GM23338 (cell line): ENCODE data around the gene PPIP5K1. TPM values are rescaled to one million over a fixed set of nuclear protein-coding genes. Genes with fewer than 3 reads are reported as not detected.

Source experiments
- ATAC-seq: fragments of 200-7000 bp; cut with Tn5 transposase; 3 replicates; pipeline ENCODE4 v1.9.1; 2020
- DNase-seq: peaks from one replicate; pipeline ENCODE4 v3.0.0-alpha.2; 2015; ENCODE audit warnings: low spot score
- H2AFZ ChIP-seq: fragments of 200-600 bp; sonication (generic); 2 replicates; pipeline ENCODE4 v1.8.0; 2016; ENCODE audit warnings: antibody characterized with exemption, mild to moderate bottlenecking, moderate library complexity
- H3F3A ChIP-seq: fragments of 200-600 bp; sonication (generic); replicated peaks from 2 replicates; pipeline ENCODE4 v1.8.0; 2017; ENCODE audit warnings: antibody characterized with exemption, mixed run types, low read depth
- H3K27ac ChIP-seq: fragments of 200-600 bp; sonication (generic); 2 replicates; pipeline ENCODE4 v1.6.1; 2016; ENCODE audit warnings: low read depth
- H3K27me3 ChIP-seq: fragments of 200-600 bp; sonication (generic); 2 replicates; pipeline ENCODE4 v1.8.0; 2016; ENCODE audit warnings: mild to moderate bottlenecking, mixed run types, moderate library complexity; ENCODE audit not compliant: insufficient read depth
- H3K36me3 ChIP-seq: fragments of 200-600 bp; sonication (generic); 2 replicates; pipeline ENCODE4 v1.8.0; 2016; ENCODE audit warnings: mild to moderate bottlenecking; ENCODE audit not compliant: insufficient read depth
- H3K4me1 ChIP-seq: fragments of 200-600 bp; sonication (generic); 2 replicates; pipeline ENCODE4 v1.8.0; 2016; ENCODE audit warnings: mild to moderate bottlenecking, moderate library complexity; ENCODE audit not compliant: insufficient read depth
- H3K4me2 ChIP-seq: fragments of 200-600 bp; sonication (generic); 2 replicates; pipeline ENCODE4 v1.7.1; 2017; ENCODE audit warnings: mixed run types
- H3K4me3 ChIP-seq: fragments of 200-600 bp; sonication (generic); 2 replicates; pipeline ENCODE4 v1.6.1; 2016; ENCODE audit warnings: mixed run types
- H3K79me2 ChIP-seq: fragments of 200-600 bp; sonication (generic); replicated peaks from 2 replicates; pipeline ENCODE4 v1.8.0; 2017; ENCODE audit warnings: mild to moderate bottlenecking; ENCODE audit not compliant: insufficient read depth
- H3K9me2 ChIP-seq: fragments of 200-600 bp; sonication (generic); 2 replicates; pipeline ENCODE4 v1.8.0; 2017; ENCODE audit not compliant: insufficient read depth
- H4K20me1 ChIP-seq: fragments of 200-600 bp; sonication (generic); replicated peaks from 2 replicates; pipeline ENCODE4 v1.8.0; 2017; ENCODE audit warnings: mild to moderate bottlenecking; ENCODE audit not compliant: insufficient read depth
- H3K27ac Mint-ChIP-seq: 2 replicates; pipeline ENCODE4 v1.8.0; 2020; ENCODE audit warnings: inconsistent platforms, mild to moderate bottlenecking, moderate library complexity, mixed read lengths
- H3K27me3 Mint-ChIP-seq: 3 replicates; pipeline ENCODE4 v1.8.0; 2022; ENCODE audit warnings: low read depth, mild to moderate bottlenecking, moderate library complexity, mixed read lengths, inconsistent platforms; ENCODE audit not compliant: insufficient read depth, poor library complexity
- H3K36me3 Mint-ChIP-seq: 3 replicates; pipeline ENCODE4 v1.8.0; 2021; ENCODE audit warnings: low read depth, mild to moderate bottlenecking, inconsistent platforms, moderate library complexity, mixed read lengths
- H3K4me1 Mint-ChIP-seq: 3 replicates; pipeline ENCODE4 v1.8.0; 2020; ENCODE audit warnings: mild to moderate bottlenecking, inconsistent platforms, mixed read lengths
- H3K4me3 Mint-ChIP-seq: 3 replicates; pipeline ENCODE4 v1.8.0; 2021; ENCODE audit warnings: moderate library complexity, mild to moderate bottlenecking, inconsistent platforms, mixed read lengths
- H3K9me3 Mint-ChIP-seq: 3 replicates; pipeline ENCODE4 v1.8.0; 2020; ENCODE audit warnings: moderate library complexity, mild to moderate bottlenecking, inconsistent platforms, mixed read lengths
- CREB1 ChIP-seq: fragments of 250-450 bp; sonication (Bioruptor Pico); IDR thresholded peaks from 2 replicates; pipeline ENCODE4 v1.5.0; 2020; ENCODE audit warnings: low read depth, mild to moderate bottlenecking, moderate library complexity
- CTCF ChIP-seq, 2 experiments: fragments of 200-600 bp in 1 of 2; sonication (generic) in 1 of 2; conservative IDR thresholded peaks; 2 replicates each; pipeline versions ENCODE4 v1.5.1 to v1.6.1; 2016 to 2017; ENCODE audit warnings: antibody characterized with exemption in 2 of 2, low read depth in 2 of 2, mild to moderate bottlenecking in 2 of 2, moderate library complexity in 1 of 2
- EZH2 ChIP-seq: fragments of 200-600 bp; sonication (generic); IDR thresholded peaks from one replicate; pipeline ENCODE4 v1.8.0; 2017; ENCODE audit warnings: antibody characterized with exemption, mild to moderate bottlenecking, low read depth; ENCODE audit not compliant: unreplicated experiment
- EZH2phosphoT487 ChIP-seq: fragments of 200-600 bp; sonication (generic); IDR thresholded peaks from one replicate; pipeline ENCODE4 v1.8.1; 2018; ENCODE audit warnings: antibody characterized with exemption; ENCODE audit not compliant: unreplicated experiment
- JUNB ChIP-seq: IDR thresholded peaks from one replicate; pipeline ENCODE4 v1.6.1; 2016; ENCODE audit warnings: antibody characterized with exemption; ENCODE audit not compliant: unreplicated experiment
- NANOG ChIP-seq: IDR thresholded peaks from 2 replicates; pipeline ENCODE4 v1.6.1; 2016; ENCODE audit warnings: antibody characterized with exemption, borderline replicate concordance
- POLR2AphosphoS5 ChIP-seq: IDR thresholded peaks from 2 replicates; pipeline ENCODE4 v1.6.1; 2016; ENCODE audit warnings: antibody characterized with exemption, low read depth
- STAT1 ChIP-seq: IDR thresholded peaks from one replicate; pipeline ENCODE4 v1.6.1; 2016; ENCODE audit warnings: antibody characterized with exemption; ENCODE audit not compliant: unreplicated experiment
- ZNF114 ChIP-seq: fragments of 250-450 bp; sonication (Bioruptor Pico); IDR thresholded peaks from 2 replicates; pipeline ENCODE4 v1.5.0; 2020; ENCODE audit warnings: mild to moderate bottlenecking, moderate library complexity
- ZNF331 ChIP-seq: fragments of 250-450 bp; sonication (Bioruptor Pico); IDR thresholded peaks from 2 replicates; pipeline ENCODE4 v1.5.0; 2020; ENCODE audit warnings: low read depth, mild to moderate bottlenecking, moderate library complexity
- polyA plus RNA-seq: library from polyadenylated mRNA; unstranded; fragments of >200 nt; fragmentation: Nextera tagmentation; extraction: Ambion mirVana; gene quantifications from 2 replicates; pipeline ENCODE4 v1.2.1, GENCODE V29; 2016
- total RNA-seq: library from RNA; depleted of rRNA; stranded (reverse); fragments of >200 nt; shearing (Covaris generic); gene quantifications from 2 replicates; pipeline ENCODE4 v1.2.3, GENCODE V29; 2014
- TF ChIP-seq, protein P1 (sequence below): fragments of 250-450 bp; sonication (Bioruptor Pico); IDR thresholded peaks from 2 replicates; pipeline ENCODE4 v1.5.0; 2020; ENCODE audit warnings: mild to moderate bottlenecking, moderate library complexity
- TF ChIP-seq, protein P2 (sequence below): IDR thresholded peaks from 2 replicates; pipeline ENCODE4 v1.6.1; 2016; ENCODE audit warnings: antibody characterized with exemption
- TF ChIP-seq, protein P3 (sequence below): IDR thresholded peaks from one replicate; pipeline ENCODE4 v1.6.1; 2018; ENCODE audit warnings: antibody characterized with exemption; ENCODE audit not compliant: unreplicated experiment

The PPIP5K1 gene
- total and polyA plus RNA-seq, 2 experiments from 2014 or later: 5.8 to 23.5 TPM

GRCh38 chr15:43492266-43492665, 97.7 kb downstream of the PPIP5K1 start:
- peaks cover 48% of the 10 kb centered on the region for H3K79me2 ChIP-seq
- H3F3A ChIP-seq: no peaks in the 10 kb centered on the region
- H4K20me1 ChIP-seq: peaks cover 13% of the 10 kb centered on the region
- H3K4me1 Mint-ChIP-seq: peaks cover 31% of the 10 kb centered on the region
- H3K4me1 ChIP-seq: peaks cover 19% of the 10 kb centered on the region
- H3K27ac ChIP-seq: peak overlapping the region; percentile 82
- peak; percentile 66 for DNase-seq
- peaks cover 48% of the 10 kb centered on the region for H3K36me3 Mint-ChIP-seq
- no peak overlapping the region for H2AFZ ChIP-seq
- H3K4me3 ChIP-seq: peak overlapping the region; percentile 72
- TF ChIP-seq EZH2: no peak
- TF ChIP-seq NANOG: no peak
- TF ChIP-seq ZNF114 (CRISPR knock-in tag): no peak
- no peak for TF ChIP-seq STAT1
- TF ChIP-seq, protein P1, sequence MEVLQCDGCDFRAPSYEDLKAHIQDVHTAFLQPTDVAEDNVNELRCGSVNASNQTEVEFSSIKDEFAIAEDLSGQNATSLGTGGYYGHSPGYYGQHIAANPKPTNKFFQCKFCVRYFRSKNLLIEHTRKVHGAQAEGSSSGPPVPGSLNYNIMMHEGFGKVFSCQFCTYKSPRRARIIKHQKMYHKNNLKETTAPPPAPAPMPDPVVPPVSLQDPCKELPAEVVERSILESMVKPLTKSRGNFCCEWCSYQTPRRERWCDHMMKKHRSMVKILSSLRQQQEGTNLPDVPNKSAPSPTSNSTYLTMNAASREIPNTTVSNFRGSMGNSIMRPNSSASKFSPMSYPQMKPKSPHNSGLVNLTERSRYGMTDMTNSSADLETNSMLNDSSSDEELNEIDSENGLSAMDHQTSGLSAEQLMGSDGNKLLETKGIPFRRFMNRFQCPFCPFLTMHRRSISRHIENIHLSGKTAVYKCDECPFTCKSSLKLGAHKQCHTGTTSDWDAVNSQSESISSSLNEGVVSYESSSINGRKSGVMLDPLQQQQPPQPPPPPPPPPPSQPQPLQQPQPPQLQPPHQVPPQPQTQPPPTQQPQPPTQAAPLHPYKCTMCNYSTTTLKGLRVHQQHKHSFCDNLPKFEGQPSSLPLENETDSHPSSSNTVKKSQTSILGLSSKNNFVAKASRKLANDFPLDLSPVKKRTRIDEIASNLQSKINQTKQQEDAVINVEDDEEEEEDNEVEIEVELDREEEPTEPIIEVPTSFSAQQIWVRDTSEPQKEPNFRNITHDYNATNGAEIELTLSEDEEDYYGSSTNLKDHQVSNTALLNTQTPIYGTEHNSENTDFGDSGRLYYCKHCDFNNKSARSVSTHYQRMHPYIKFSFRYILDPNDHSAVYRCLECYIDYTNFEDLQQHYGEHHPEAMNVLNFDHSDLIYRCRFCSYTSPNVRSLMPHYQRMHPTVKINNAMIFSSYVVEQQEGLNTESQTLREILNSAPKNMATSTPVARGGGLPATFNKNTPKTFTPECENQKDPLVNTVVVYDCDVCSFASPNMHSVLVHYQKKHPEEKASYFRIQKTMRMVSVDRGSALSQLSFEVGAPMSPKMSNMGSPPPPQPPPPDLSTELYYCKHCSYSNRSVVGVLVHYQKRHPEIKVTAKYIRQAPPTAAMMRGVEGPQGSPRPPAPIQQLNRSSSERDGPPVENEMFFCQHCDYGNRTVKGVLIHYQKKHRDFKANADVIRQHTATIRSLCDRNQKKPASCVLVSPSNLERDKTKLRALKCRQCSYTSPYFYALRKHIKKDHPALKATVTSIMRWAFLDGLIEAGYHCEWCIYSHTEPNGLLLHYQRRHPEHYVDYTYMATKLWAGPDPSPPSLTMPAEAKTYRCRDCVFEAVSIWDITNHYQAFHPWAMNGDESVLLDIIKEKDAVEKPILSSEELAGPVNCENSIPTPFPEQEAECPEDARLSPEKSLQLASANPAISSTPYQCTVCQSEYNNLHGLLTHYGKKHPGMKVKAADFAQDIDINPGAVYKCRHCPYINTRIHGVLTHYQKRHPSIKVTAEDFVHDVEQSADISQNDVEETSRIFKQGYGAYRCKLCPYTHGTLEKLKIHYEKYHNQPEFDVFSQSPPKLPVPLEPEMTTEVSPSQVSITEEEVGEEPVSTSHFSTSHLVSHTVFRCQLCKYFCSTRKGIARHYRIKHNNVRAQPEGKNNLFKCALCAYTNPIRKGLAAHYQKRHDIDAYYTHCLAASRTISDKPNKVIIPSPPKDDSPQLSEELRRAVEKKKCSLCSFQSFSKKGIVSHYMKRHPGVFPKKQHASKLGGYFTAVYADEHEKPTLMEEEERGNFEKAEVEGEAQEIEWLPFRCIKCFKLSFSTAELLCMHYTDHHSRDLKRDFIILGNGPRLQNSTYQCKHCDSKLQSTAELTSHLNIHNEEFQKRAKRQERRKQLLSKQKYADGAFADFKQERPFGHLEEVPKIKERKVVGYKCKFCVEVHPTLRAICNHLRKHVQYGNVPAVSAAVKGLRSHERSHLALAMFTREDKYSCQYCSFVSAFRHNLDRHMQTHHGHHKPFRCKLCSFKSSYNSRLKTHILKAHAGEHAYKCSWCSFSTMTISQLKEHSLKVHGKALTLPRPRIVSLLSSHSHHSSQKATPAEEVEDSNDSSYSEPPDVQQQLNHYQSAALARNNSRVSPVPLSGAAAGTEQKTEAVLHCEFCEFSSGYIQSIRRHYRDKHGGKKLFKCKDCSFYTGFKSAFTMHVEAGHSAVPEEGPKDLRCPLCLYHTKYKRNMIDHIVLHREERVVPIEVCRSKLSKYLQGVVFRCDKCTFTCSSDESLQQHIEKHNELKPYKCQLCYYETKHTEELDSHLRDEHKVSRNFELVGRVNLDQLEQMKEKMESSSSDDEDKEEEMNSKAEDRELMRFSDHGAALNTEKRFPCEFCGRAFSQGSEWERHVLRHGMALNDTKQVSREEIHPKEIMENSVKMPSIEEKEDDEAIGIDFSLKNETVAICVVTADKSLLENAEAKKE (CRISPR knock-in tag): peak; percentile 89
- TF ChIP-seq, protein P2, sequence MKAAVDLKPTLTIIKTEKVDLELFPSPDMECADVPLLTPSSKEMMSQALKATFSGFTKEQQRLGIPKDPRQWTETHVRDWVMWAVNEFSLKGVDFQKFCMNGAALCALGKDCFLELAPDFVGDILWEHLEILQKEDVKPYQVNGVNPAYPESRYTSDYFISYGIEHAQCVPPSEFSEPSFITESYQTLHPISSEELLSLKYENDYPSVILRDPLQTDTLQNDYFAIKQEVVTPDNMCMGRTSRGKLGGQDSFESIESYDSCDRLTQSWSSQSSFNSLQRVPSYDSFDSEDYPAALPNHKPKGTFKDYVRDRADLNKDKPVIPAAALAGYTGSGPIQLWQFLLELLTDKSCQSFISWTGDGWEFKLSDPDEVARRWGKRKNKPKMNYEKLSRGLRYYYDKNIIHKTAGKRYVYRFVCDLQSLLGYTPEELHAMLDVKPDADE: no peak
- TF ChIP-seq JUNB: no peak
- no peak for TF ChIP-seq CTCF (conservative IDR thresholded peaks at IDR 0.05; ENCODE audit: low read depth in 2 of 2)
- no peak for TF ChIP-seq EZH2phosphoT487
- no peak for TF ChIP-seq POLR2AphosphoS5
- TF ChIP-seq ZNF331 (CRISPR knock-in tag): no peak
- TF ChIP-seq CREB1 (CRISPR knock-in tag): 0 out of 2 replicates have a peak, but pooled peaks have one; percentile 20
- TF ChIP-seq, protein P3, sequence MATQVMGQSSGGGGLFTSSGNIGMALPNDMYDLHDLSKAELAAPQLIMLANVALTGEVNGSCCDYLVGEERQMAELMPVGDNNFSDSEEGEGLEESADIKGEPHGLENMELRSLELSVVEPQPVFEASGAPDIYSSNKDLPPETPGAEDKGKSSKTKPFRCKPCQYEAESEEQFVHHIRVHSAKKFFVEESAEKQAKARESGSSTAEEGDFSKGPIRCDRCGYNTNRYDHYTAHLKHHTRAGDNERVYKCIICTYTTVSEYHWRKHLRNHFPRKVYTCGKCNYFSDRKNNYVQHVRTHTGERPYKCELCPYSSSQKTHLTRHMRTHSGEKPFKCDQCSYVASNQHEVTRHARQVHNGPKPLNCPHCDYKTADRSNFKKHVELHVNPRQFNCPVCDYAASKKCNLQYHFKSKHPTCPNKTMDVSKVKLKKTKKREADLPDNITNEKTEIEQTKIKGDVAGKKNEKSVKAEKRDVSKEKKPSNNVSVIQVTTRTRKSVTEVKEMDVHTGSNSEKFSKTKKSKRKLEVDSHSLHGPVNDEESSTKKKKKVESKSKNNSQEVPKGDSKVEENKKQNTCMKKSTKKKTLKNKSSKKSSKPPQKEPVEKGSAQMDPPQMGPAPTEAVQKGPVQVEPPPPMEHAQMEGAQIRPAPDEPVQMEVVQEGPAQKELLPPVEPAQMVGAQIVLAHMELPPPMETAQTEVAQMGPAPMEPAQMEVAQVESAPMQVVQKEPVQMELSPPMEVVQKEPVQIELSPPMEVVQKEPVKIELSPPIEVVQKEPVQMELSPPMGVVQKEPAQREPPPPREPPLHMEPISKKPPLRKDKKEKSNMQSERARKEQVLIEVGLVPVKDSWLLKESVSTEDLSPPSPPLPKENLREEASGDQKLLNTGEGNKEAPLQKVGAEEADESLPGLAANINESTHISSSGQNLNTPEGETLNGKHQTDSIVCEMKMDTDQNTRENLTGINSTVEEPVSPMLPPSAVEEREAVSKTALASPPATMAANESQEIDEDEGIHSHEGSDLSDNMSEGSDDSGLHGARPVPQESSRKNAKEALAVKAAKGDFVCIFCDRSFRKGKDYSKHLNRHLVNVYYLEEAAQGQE: no peak
- ATAC-seq: peak; percentile 71
- H3K4me2 ChIP-seq: peak overlapping the region; percentile 73
- peaks cover 37% of the 10 kb centered on the region; the same call in 1 of the 2 replicates for H3K36me3 ChIP-seq
- H3K27ac Mint-ChIP-seq: peak overlapping the region; percentile 99
- H3K9me3 Mint-ChIP-seq: no peaks in the 10 kb centered on the region
- H3K27me3 ChIP-seq: no peaks in the 10 kb centered on the region
- peaks cover 10% of the 10 kb centered on the region for H3K27me3 Mint-ChIP-seq
- peak overlapping the region; percentile 94 for H3K4me3 Mint-ChIP-seq
- H3K9me2 ChIP-seq: no peaks in the 10 kb centered on the region
